Brain microvascular endothelial cell (primary cell): ENCODE results near the gene NAP1L1.
"Not testable (repeated sequence)": the region's sequence is repeated elsewhere in the genome, so short reads cannot be mapped to it uniquely, and the experiment has no call there.

ENCODE experiments used
- DNase-seq: peaks from one replicate; pipeline ENCODE4 v3.0.0-alpha.2; 2020
- H3K27ac ChIP-seq: fragments of 250-450 bp; sonication (Bioruptor Pico); 2 replicates; pipeline ENCODE4 v1.5.1; 2020; ENCODE audit warnings: mild to moderate bottlenecking, moderate library complexity
- H3K27me3 ChIP-seq: fragments of 250-450 bp; sonication (Bioruptor Pico); replicated peaks from 2 replicates; pipeline ENCODE4 v1.5.1; 2020; ENCODE audit warnings: mild to moderate bottlenecking
- H3K36me3 ChIP-seq: fragments of 250-450 bp; sonication (Bioruptor Pico); replicated peaks from 2 replicates; pipeline ENCODE4 v1.5.1; 2020; ENCODE audit warnings: mild to moderate bottlenecking
- H3K4me3 ChIP-seq: 2 replicates; pipeline ENCODE4 v1.5.1; 2011; ENCODE audit warnings: low read depth, mild to moderate bottlenecking, control low read depth, low read length, moderate library complexity
- in situ Hi-C: cut with HindIII; loops from 2 replicates; pipeline ENCODE4 v1.10.0; 2017; ENCODE audit warnings: low sequenced_read_pairs, low pct_ligation_motif_present
- TF ChIP-seq, protein P1 (sequence below): IDR thresholded peaks from 2 replicates; pipeline ENCODE4 v1.5.1; 2011; ENCODE audit warnings: low read depth, mild to moderate bottlenecking, moderate library complexity, low read length, control low read depth, inconsistent platforms; ENCODE audit errors: missing control alignments

Gene NAP1L1

DNA sequence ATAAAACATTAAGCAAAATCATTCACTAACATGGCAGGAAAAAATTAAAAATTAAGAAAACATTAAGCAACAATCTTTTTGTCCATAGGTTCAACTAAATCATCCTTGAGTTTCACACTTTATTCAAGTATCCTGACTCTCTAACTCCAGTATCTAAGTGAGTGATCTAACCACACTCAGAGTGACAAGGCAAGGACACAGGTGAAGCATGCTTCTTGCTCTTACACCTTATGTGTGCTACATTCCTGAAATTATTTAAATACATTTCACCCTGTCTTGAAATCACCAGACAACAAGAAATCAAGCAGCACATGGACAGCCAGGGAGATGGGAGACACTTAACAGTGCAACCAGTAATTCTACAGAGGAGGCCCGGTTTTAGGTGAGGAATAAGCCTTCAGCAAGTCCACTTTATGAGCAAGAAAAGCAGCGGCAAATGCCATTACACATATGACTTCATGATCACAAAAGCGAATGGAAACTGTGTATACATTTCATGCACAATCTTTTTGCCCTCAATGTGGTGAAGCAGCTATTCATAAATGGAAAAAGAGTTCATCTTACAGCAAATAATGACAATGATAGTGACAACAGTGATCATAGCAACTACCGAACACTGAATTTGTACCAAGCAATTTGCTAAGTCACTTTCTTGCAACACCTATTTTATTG, 90.3 kb downstream of the NAP1L1 start:
- DNase-seq, result no peak
- no peak overlapping the region for H3K4me3 ChIP-seq
- no peak overlapping the region for H3K27ac ChIP-seq
- H3K27me3 ChIP-seq, result no peaks in the 10 kb centered on the region
- H3K36me3 ChIP-seq, result no peaks in the 10 kb centered on the region
- in situ Hi-C loops, result no loop called here
- TF ChIP-seq, protein P1, sequence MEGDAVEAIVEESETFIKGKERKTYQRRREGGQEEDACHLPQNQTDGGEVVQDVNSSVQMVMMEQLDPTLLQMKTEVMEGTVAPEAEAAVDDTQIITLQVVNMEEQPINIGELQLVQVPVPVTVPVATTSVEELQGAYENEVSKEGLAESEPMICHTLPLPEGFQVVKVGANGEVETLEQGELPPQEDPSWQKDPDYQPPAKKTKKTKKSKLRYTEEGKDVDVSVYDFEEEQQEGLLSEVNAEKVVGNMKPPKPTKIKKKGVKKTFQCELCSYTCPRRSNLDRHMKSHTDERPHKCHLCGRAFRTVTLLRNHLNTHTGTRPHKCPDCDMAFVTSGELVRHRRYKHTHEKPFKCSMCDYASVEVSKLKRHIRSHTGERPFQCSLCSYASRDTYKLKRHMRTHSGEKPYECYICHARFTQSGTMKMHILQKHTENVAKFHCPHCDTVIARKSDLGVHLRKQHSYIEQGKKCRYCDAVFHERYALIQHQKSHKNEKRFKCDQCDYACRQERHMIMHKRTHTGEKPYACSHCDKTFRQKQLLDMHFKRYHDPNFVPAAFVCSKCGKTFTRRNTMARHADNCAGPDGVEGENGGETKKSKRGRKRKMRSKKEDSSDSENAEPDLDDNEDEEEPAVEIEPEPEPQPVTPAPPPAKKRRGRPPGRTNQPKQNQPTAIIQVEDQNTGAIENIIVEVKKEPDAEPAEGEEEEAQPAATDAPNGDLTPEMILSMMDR, result no peak

DNA sequence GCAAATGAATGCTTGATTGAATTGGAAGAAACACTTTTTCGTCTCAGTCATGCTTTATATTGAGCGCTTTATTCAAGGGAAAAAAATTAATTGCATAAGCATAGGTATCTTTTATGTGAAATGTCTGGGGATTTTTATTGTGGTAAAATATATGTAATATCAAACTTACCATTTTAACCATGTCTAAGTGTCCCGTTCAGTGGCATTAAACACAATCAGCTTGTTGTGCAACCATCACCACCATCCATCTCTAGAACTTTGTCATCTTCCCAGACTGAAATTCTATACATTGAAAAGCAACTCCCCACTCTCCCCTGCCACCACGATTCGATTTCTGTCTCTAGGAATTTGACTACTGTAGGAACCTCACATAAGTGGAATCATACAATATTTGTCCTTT, 92.7 kb downstream of the NAP1L1 start:
- Histone ChIP-seq H3K36me3 (no peaks in the 10 kb centered on the region), H3K27ac (no peak overlapping the region), H3K27me3 (no peaks in the 10 kb centered on the region), H3K4me3 (no peak overlapping the region)
- in situ Hi-C loops, result no loop called here
- DNase-seq, result no peak
- TF ChIP-seq, protein P1, result no peak

DNA sequence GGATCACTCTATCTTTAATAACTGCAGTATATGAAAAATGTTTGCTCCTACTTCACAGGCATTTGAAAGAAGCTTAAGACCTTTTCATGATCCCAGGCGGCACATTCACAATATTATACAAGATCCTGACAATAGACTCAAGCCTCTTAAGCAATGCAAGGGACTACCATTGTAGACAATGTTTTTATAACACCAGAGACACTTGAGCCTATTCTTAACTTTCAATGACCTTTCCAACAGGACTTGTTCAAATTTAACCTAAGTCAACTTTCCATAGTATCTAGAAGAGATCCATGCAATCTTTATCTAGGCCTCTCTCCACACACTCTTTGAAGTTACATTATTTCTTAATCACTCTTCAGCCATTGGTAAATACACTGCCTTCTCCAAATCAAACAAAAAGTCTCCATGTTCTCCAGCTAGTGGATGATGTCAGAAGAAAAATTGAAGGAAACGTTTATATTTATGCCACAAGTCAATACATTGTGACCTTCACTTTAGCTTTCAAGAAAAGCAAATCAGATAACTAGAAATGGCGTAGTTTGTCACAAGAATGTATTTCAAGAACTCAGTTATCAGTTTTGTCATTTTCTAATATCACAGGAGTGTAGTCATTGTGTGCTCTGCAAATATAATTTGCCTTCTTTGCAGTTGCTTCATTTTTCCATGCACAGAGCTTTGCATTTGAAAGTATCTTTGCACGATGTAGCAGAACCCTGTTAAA, 94.1 kb downstream of the NAP1L1 start:
- no peaks in the 10 kb centered on the region for H3K36me3 ChIP-seq
- TF ChIP-seq, protein P1, result no peak
- H3K27ac ChIP-seq, result no peak overlapping the region
- no peak for DNase-seq
- in situ Hi-C loops, result no loop called here
- no peak overlapping the region for H3K4me3 ChIP-seq
- H3K27me3 ChIP-seq, result no peaks in the 10 kb centered on the region

DNA sequence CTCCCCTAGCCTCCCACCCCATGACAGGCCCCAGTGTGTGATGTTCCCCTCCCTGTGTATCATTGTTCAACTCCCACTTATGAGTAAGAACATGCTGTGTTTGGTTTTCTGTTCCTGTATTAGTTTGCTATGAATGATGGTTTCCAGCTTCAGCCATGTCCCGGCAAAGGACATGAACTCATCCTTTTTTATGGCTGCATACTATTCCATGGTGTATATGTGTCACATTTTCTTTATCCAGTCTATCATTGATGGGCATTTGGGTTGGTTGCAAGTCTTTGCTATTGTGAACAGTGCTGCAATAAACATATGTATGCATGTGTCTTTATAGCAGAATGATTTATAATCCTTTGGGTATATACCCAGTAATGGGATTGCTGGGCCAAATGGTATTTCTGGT, 96.8 kb downstream of the NAP1L1 start:
- H3K27me3 ChIP-seq, H3K36me3 ChIP-seq, H3K4me3 ChIP-seq, H3K27ac ChIP-seq, DNase-seq, in situ Hi-C loops: not testable (repeated sequence)
